Activated CD4-positive, alpha-beta T cell treated with anti-CD3 and anti-CD28 coated beads, Interleukin-2, amount 10 ng/mL, durations not matched to agents 24 days and 14 days (primary cell): ENCODE measurements around the gene LRRC36. TPM values are rescaled to one million over a fixed set of nuclear protein-coding genes. Genes with fewer than 3 reads are reported as not detected.

Experiments used
- DNase-seq: peaks from one replicate; pipeline ENCODE4 v3.0.0; 2022
- H3K27ac Mint-ChIP-seq: one replicate; pipeline ENCODE4 v1.8.0; 2022; ENCODE audit warnings: mild to moderate bottlenecking, mixed read lengths
- H3K27me3 Mint-ChIP-seq: one replicate; pipeline ENCODE4 v1.8.0; 2022; ENCODE audit warnings: mixed read lengths
- H3K36me3 Mint-ChIP-seq: one replicate; pipeline ENCODE4 v1.8.0; 2022; ENCODE audit warnings: low read depth, mild to moderate bottlenecking, mixed read lengths
- H3K4me1 Mint-ChIP-seq: one replicate; pipeline ENCODE4 v1.8.0; 2021; ENCODE audit warnings: mixed read lengths
- H3K4me3 Mint-ChIP-seq: one replicate; pipeline ENCODE4 v1.8.0; 2022; ENCODE audit warnings: mild to moderate bottlenecking, moderate library complexity, mixed read lengths
- H3K9me3 Mint-ChIP-seq: one replicate; pipeline ENCODE4 v1.8.0; 2021; ENCODE audit warnings: mixed read lengths
- intact Hi-C: fragments of 100-400 bp; cut with micrococcal nuclease; formaldehyde crosslinking; loops from one replicate; pipeline ENCODE4 v1.15.1; 2023
- total RNA-seq: library from RNA; stranded (reverse); gene quantifications from 2 replicates; pipeline ENCODE4 v1.2.3, GENCODE V29; 2022

The LRRC36 gene
- 0.23 TPM in 1 of 2 replicates, not detected in the other for total RNA-seq

- intact Hi-C loops, result loop anchor here (1.0 kb wide), 1 partner anchor 14 kb away; no protein-coding TSS in a partner anchor
- peak; percentile 85 for DNase-seq
- Mint-ChIP-seq H3K27me3 (peaks cover 43% of the 10 kb centered on the region), H3K27ac (peak within 1 kb of the TSS; percentile 73), H3K4me3 (peak within 1 kb of the TSS; percentile 82), H3K9me3 (no peaks in the 10 kb centered on the region), H3K36me3 (no peaks in the 10 kb centered on the region), H3K4me1 (peaks cover 8% of the 10 kb centered on the region)
These were observed at the start of gene LRRC36, which contains the start of gene KCTD19 for GRCh38 chr16:67326472-67327309. LRRC36 (plus strand) TSS chr16:67326815; CDS start chr16:67326863, 48 bp downstream. KCTD19 (minus strand) TSS chr16:67326741; CDS start chr16:67326707, 34 bp downstream.

- H3K27me3 Mint-ChIP-seq, result no peaks in the 10 kb centered on the region
- H3K9me3 Mint-ChIP-seq, result no peaks in the 10 kb centered on the region
- H3K4me3 Mint-ChIP-seq, result peak overlapping the region; percentile 89
- intact Hi-C loops, result loop anchor here (5.0 kb wide), 2 partner anchors 70 to 120 kb away; no protein-coding TSS in a partner anchor
- H3K27ac Mint-ChIP-seq, result peak overlapping the region; percentile 87
- peaks cover 21% of the 10 kb centered on the region for H3K36me3 Mint-ChIP-seq
- no peak for DNase-seq
- H3K4me1 Mint-ChIP-seq, result peaks cover 18% of the 10 kb centered on the region
These were observed 49.2 kb upstream of the LRRC36 start for GRCh38 chr16:67277294-67277998.

- Mint-ChIP-seq H3K9me3 (no peaks in the 10 kb centered on the region), H3K36me3 (peaks cover 24% of the 10 kb centered on the region), H3K27ac (peak overlapping the region; percentile 90), H3K27me3 (no peaks in the 10 kb centered on the region), H3K4me1 (peaks cover 18% of the 10 kb centered on the region), H3K4me3 (peak overlapping the region; percentile 89)
- DNase-seq, result no peak
- intact Hi-C loops, result loop anchor here (2.0 to 5.0 kb wide), 3 partner anchors 31 to 119 kb away; partner anchors contain the start of gene FHOD1
These were observed 48.4 kb upstream of the LRRC36 start for GRCh38 chr16:67277999-67278772.

GRCh38 chr16:67278773-67279295 is 47.8 kb upstream of the LRRC36 start:
- peak overlapping the region; percentile 89 for H3K4me3 Mint-ChIP-seq
- peak; percentile 88 for DNase-seq
- no peaks in the 10 kb centered on the region for H3K27me3 Mint-ChIP-seq
- H3K27ac Mint-ChIP-seq, result peak overlapping the region; percentile 90
- H3K9me3 Mint-ChIP-seq, result no peaks in the 10 kb centered on the region
- H3K4me1 Mint-ChIP-seq, result peaks cover 18% of the 10 kb centered on the region
- H3K36me3 Mint-ChIP-seq, result peaks cover 24% of the 10 kb centered on the region
- intact Hi-C loops, result loop anchor here (1.0 to 5.0 kb wide), 4 partner anchors 32 to 118 kb away; partner anchors contain the start of gene FHOD1

- Mint-ChIP-seq H3K27ac (peak within 1 kb of the TSS; percentile 90), H3K36me3 (peaks cover 24% of the 10 kb centered on the region), H3K4me3 (peak within 1 kb of the TSS; percentile 89), H3K27me3 (no peaks in the 10 kb centered on the region), H3K9me3 (no peaks in the 10 kb centered on the region), H3K4me1 (peaks cover 18% of the 10 kb centered on the region)
- intact Hi-C loops, result loop anchor here (1.0 to 5.0 kb wide), 4 partner anchors 32 to 118 kb away; partner anchors contain the start of gene FHOD1
- peak; percentile 95 for DNase-seq
These were observed 47.1 kb upstream of the LRRC36 start, which contains the start of gene PLEKHG4 for GRCh38 chr16:67279296-67280089. PLEKHG4 (plus strand) TSS chr16:67279532; CDS start chr16:67280045, 513 bp downstream.

- H3K27me3 Mint-ChIP-seq, result no peaks in the 10 kb centered on the region
- peak overlapping the region; percentile 74 for H3K27ac Mint-ChIP-seq
- H3K4me1 Mint-ChIP-seq, result peaks cover 16% of the 10 kb centered on the region
- no peaks in the 10 kb centered on the region for H3K9me3 Mint-ChIP-seq
- peak overlapping the region; percentile 72 for H3K4me3 Mint-ChIP-seq
- intact Hi-C loops, result no loop called here
- no peak for DNase-seq
- H3K36me3 Mint-ChIP-seq, result peaks cover 21% of the 10 kb centered on the region
These were observed 46.3 kb upstream of the LRRC36 start for GRCh38 chr16:67280090-67281015.

- no peak for DNase-seq
- intact Hi-C loops, result no loop called here
- Mint-ChIP-seq H3K27ac (no peak overlapping the region), H3K36me3 (peaks cover 18% of the 10 kb centered on the region), H3K4me3 (no peak overlapping the region), H3K27me3 (no peaks in the 10 kb centered on the region), H3K4me1 (peaks cover 11% of the 10 kb centered on the region), H3K9me3 (no peaks in the 10 kb centered on the region)
These were observed 44.8 kb upstream of the LRRC36 start for GRCh38 chr16:67281536-67282446.

GRCh38 chr16:67282447-67282805 is 44.2 kb upstream of the LRRC36 start:
- H3K4me3 Mint-ChIP-seq, result no peak overlapping the region
- DNase-seq, result no peak
- no peak overlapping the region for H3K27ac Mint-ChIP-seq
- intact Hi-C loops, result no loop called here
- H3K4me1 Mint-ChIP-seq, result peaks cover 9% of the 10 kb centered on the region
- peaks cover 13% of the 10 kb centered on the region for H3K36me3 Mint-ChIP-seq
- H3K9me3 Mint-ChIP-seq, result no peaks in the 10 kb centered on the region
- H3K27me3 Mint-ChIP-seq, result no peaks in the 10 kb centered on the region

- intact Hi-C loops, result no loop called here
- Mint-ChIP-seq H3K9me3 (no peaks in the 10 kb centered on the region), H3K36me3 (peaks cover 10% of the 10 kb centered on the region), H3K4me3 (no peak overlapping the region), H3K27me3 (no peaks in the 10 kb centered on the region), H3K27ac (no peak overlapping the region), H3K4me1 (peaks cover 4% of the 10 kb centered on the region)
- no peak for DNase-seq
These were observed 43.4 kb upstream of the LRRC36 start for GRCh38 chr16:67283039-67283825.

- Mint-ChIP-seq H3K36me3 (peaks cover 10% of the 10 kb centered on the region), H3K9me3 (no peaks in the 10 kb centered on the region), H3K4me3 (no peak overlapping the region), H3K27ac (no peak overlapping the region), H3K27me3 (no peaks in the 10 kb centered on the region), H3K4me1 (peaks cover 2% of the 10 kb centered on the region)
- no peak for DNase-seq
- intact Hi-C loops, result no loop called here
These were observed 42.6 kb upstream of the LRRC36 start for GRCh38 chr16:67283826-67284555.
